ENCODE results near the gene NEURL1B. TPM values are rescaled to one million over a fixed set of nuclear protein-coding genes. Genes with fewer than 3 reads are reported as not detected.
A peak's percentile ranks its signal among the peaks of the same experiment; 100 is the strongest.

NEURL1B gene
- total RNA-seq, 1 donor from 2014 or later = 1.5 TPM

- peaks cover 26% of the 10 kb centered on the region for H3K4me1 Mint-ChIP-seq (ENCODE audit: unreplicated experiment)
- no peak overlapping the region for H3K4me3 Mint-ChIP-seq (ENCODE audit: unreplicated experiment)
- no peak overlapping the region for H3K27ac Mint-ChIP-seq (ENCODE audit: unreplicated experiment)
- H3K9me3 Mint-ChIP-seq (ENCODE audit: unreplicated experiment) = no peaks in the 10 kb centered on the region
- DNase-seq (ENCODE audit: extremely low spot score, unreplicated experiment) = no peak
- H3K27me3 Mint-ChIP-seq (ENCODE audit: unreplicated experiment) = peaks cover 31% of the 10 kb centered on the region
- H3K36me3 Mint-ChIP-seq (ENCODE audit: unreplicated experiment) = no peaks in the 10 kb centered on the region
- TF ChIP-seq, protein P1, sequence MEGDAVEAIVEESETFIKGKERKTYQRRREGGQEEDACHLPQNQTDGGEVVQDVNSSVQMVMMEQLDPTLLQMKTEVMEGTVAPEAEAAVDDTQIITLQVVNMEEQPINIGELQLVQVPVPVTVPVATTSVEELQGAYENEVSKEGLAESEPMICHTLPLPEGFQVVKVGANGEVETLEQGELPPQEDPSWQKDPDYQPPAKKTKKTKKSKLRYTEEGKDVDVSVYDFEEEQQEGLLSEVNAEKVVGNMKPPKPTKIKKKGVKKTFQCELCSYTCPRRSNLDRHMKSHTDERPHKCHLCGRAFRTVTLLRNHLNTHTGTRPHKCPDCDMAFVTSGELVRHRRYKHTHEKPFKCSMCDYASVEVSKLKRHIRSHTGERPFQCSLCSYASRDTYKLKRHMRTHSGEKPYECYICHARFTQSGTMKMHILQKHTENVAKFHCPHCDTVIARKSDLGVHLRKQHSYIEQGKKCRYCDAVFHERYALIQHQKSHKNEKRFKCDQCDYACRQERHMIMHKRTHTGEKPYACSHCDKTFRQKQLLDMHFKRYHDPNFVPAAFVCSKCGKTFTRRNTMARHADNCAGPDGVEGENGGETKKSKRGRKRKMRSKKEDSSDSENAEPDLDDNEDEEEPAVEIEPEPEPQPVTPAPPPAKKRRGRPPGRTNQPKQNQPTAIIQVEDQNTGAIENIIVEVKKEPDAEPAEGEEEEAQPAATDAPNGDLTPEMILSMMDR (IDR thresholded peaks at IDR 0.05) = no peak
Observed at GRCh38 chr5:172700365-172701290, 59.6 kb downstream of the NEURL1B start.

DNA sequence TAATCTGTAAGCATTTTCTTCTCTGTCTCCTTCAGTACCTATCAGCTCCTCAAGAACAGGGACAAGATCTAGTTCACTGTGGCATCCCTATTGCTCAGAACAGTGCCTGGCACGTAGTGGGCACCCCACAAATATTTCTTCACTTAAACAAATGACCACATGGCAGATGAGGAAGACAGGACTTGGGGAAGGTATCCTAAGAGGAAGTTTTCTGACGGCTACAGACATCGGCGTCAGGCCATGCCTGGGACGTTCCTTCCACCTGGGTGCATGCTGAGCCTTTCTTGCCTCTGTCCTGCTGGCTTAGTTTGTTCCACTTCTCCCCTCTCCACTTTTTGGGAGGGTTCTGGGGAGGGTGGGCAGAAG lies 60.2 kb downstream of the NEURL1B start:
- Mint-ChIP-seq H3K4me3 (ENCODE audit: unreplicated experiment) (no peak overlapping the region), H3K27ac (ENCODE audit: unreplicated experiment) (no peak overlapping the region), H3K4me1 (ENCODE audit: unreplicated experiment) (peaks cover 24% of the 10 kb centered on the region), H3K36me3 (ENCODE audit: unreplicated experiment) (no peaks in the 10 kb centered on the region), H3K9me3 (ENCODE audit: unreplicated experiment) (no peaks in the 10 kb centered on the region), H3K27me3 (ENCODE audit: unreplicated experiment) (peaks cover 34% of the 10 kb centered on the region)
- no peak for DNase-seq (ENCODE audit: extremely low spot score, unreplicated experiment)
- TF ChIP-seq, protein P1 (IDR thresholded peaks at IDR 0.05) = no peak

DNA sequence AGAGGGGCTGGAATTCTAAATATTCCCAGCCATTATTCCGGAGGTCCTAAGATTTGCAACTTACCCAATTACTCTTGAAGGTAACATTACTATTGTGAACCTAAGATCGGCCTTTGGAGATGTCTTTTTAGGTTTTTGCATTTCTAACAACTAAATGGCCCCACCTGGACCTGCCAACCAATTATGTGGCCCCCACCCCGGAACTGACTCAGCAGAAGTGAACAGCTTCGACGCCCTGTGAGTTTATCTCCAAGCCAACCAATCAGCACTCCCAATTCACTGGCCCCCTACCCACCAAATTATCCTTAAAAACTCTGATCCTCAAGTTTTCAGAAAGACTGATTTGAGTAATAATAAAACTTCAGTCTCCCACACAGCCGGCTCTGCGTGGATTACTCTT lies 62.9 kb downstream of the NEURL1B start:
- Mint-ChIP-seq H3K9me3 (ENCODE audit: unreplicated experiment) (no peaks in the 10 kb centered on the region), H3K36me3 (ENCODE audit: unreplicated experiment) (no peaks in the 10 kb centered on the region), H3K27me3 (ENCODE audit: unreplicated experiment) (peaks cover 37% of the 10 kb centered on the region), H3K4me1 (ENCODE audit: unreplicated experiment) (peaks cover 15% of the 10 kb centered on the region), H3K4me3 (ENCODE audit: unreplicated experiment) (peak overlapping the region; percentile 39), H3K27ac (ENCODE audit: unreplicated experiment) (no peak overlapping the region)
- no peak for DNase-seq (ENCODE audit: extremely low spot score, unreplicated experiment)
- TF ChIP-seq, protein P1 (IDR thresholded peaks at IDR 0.05) = no peak

- Mint-ChIP-seq H3K4me1 (ENCODE audit: unreplicated experiment) (peaks cover 11% of the 10 kb centered on the region), H3K36me3 (ENCODE audit: unreplicated experiment) (no peaks in the 10 kb centered on the region), H3K27me3 (ENCODE audit: unreplicated experiment) (peaks cover 37% of the 10 kb centered on the region), H3K4me3 (ENCODE audit: unreplicated experiment) (no peak overlapping the region), H3K9me3 (ENCODE audit: unreplicated experiment) (no peaks in the 10 kb centered on the region), H3K27ac (ENCODE audit: unreplicated experiment) (no peak overlapping the region)
- DNase-seq (ENCODE audit: extremely low spot score, unreplicated experiment) = no peak
- TF ChIP-seq, protein P1 (IDR thresholded peaks at IDR 0.05) = no peak
Observed at GRCh38 chr5:172705576-172706084, 64.6 kb downstream of the NEURL1B start.

DNA sequence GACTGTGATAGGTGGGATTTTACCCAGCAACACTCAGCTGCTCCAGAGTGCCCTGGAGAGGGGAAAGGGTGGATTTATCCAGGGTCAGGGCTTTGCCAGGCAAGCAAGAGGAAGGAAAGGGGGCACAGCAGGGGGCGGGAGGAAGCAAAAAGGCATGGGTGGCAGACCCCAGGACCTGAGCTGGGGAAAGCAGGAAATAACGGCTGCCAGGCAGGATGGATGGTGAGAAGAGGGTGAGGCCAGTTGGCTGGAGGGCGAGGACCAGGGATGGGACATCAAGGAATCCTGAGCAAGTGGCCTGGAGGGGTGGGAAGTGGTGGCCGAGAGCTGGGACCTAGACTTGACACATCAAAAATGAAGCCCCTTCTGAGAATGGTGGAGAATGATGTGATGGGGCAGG lies 65.7 kb downstream of the NEURL1B start:
- H3K27ac Mint-ChIP-seq (ENCODE audit: unreplicated experiment) = no peak overlapping the region
- peaks cover 5% of the 10 kb centered on the region for H3K4me1 Mint-ChIP-seq (ENCODE audit: unreplicated experiment)
- TF ChIP-seq, protein P1 (IDR thresholded peaks at IDR 0.05) = no peak
- H3K9me3 Mint-ChIP-seq (ENCODE audit: unreplicated experiment) = no peaks in the 10 kb centered on the region
- DNase-seq (ENCODE audit: extremely low spot score, unreplicated experiment) = no peak
- H3K27me3 Mint-ChIP-seq (ENCODE audit: unreplicated experiment) = peaks cover 30% of the 10 kb centered on the region
- no peaks in the 10 kb centered on the region for H3K36me3 Mint-ChIP-seq (ENCODE audit: unreplicated experiment)
- no peak overlapping the region for H3K4me3 Mint-ChIP-seq (ENCODE audit: unreplicated experiment)

Measured in osteocyte (in vitro differentiated cells).